IMR-90 (cell line): ENCODE results near the gene MAGI3. TPM values are rescaled to one million over a fixed set of nuclear protein-coding genes. Genes with fewer than 3 reads are reported as not detected.

Experiments
- ATAC-seq: fragments of 200-7000 bp; cut with Tn5 transposase; 2 replicates; pipeline ENCODE4 v1.9.1; 2020; ENCODE audit warnings: low read depth, mild to moderate bottlenecking, moderate library complexity
- BruUV-seq: library from RNA; stranded (reverse); fragments of 400-500 nt; replicated peaks from 2 replicates; lab custom pipeline; 2021; lab: Mats Ljungman, UMichigan
- CTCF ChIA-PET: fragments of 300-600 bp; formaldehyde crosslinking; extraction: SDS; loops from one replicate; lab custom pipeline; 2021; ENCODE audit warnings: antibody characterized with exemption; lab: Yijun Ruan, JAX
- POLR2A ChIA-PET: fragments of 300-600 bp; sonication (Branson Sonifier 250); formaldehyde crosslinking; loops from one replicate; lab custom pipeline; 2022; ENCODE audit warnings: antibody characterized with exemption; ENCODE audit not compliant: unreplicated experiment; lab: Charles Lee
- DNase-seq: peaks from one replicate; pipeline ENCODE4 v3.0.0; 2013
- H2AFZ ChIP-seq: replicated peaks from 2 replicates; pipeline ENCODE3; 2013; ENCODE audit warnings: low read length, mild to moderate bottlenecking; ENCODE audit not compliant: poor library complexity
- H2AK5ac ChIP-seq: 2 replicates; pipeline ENCODE4 v1.6.1; 2013; ENCODE audit warnings: low read depth, low read length, inconsistent platforms
- H2AK9ac ChIP-seq: replicated peaks from 2 replicates; pipeline ENCODE3; 2013; ENCODE audit warnings: mild to moderate bottlenecking, low read depth, low read length, moderate library complexity; ENCODE audit not compliant: poor library complexity
- H2BK120ac ChIP-seq: 2 replicates; pipeline ENCODE4 v1.6.1; 2013; ENCODE audit warnings: low read depth, low read length, inconsistent platforms
- H2BK15ac ChIP-seq: 3 replicates; pipeline ENCODE4 v1.6.1; 2013; ENCODE audit warnings: low read depth, low read length, inconsistent platforms
- H2BK20ac ChIP-seq: 2 replicates; pipeline ENCODE4 v1.6.1; 2013; ENCODE audit warnings: low read depth, mild to moderate bottlenecking, inconsistent platforms, low read length, moderate library complexity
- H2BK5ac ChIP-seq: 2 replicates; pipeline ENCODE4 v1.6.1; 2013; ENCODE audit warnings: mild to moderate bottlenecking, low read depth, low read length, inconsistent platforms; ENCODE audit not compliant: poor library complexity, severe bottlenecking
- H3K14ac ChIP-seq: replicated peaks from 2 replicates; pipeline ENCODE4 v1.6.1; 2013; ENCODE audit warnings: low read depth, low read length, inconsistent platforms
- H3K18ac ChIP-seq: 2 replicates; pipeline ENCODE4 v1.6.1; 2013; ENCODE audit warnings: low read depth, low read length, control low read depth
- H3K23ac ChIP-seq: 2 replicates; pipeline ENCODE4 v1.6.1; 2013; ENCODE audit warnings: low read depth, low read length, inconsistent platforms
- H3K27ac ChIP-seq: 2 replicates; pipeline ENCODE4 v1.5.1; 2013; ENCODE audit warnings: mild to moderate bottlenecking, control low read depth, low read length; ENCODE audit not compliant: insufficient read depth
- H3K27me3 ChIP-seq: 2 replicates; pipeline ENCODE4 v1.6.1; 2013; ENCODE audit warnings: low read length; ENCODE audit not compliant: control insufficient read depth, insufficient read depth
- H3K36me3 ChIP-seq: 2 replicates; pipeline ENCODE4 v1.6.1; 2013; ENCODE audit warnings: low read length, mixed read lengths; ENCODE audit not compliant: control insufficient read depth, insufficient read depth
- H3K4ac ChIP-seq: 2 replicates; pipeline ENCODE4 v1.6.1; 2013; ENCODE audit warnings: low read depth, low read length, inconsistent platforms
- H3K4me1 ChIP-seq: 2 replicates; pipeline ENCODE4 v1.6.1; 2013; ENCODE audit warnings: low read length, mixed read lengths; ENCODE audit not compliant: control insufficient read depth, insufficient read depth
- H3K4me2 ChIP-seq: 2 replicates; pipeline ENCODE4 v1.6.1; 2013; ENCODE audit warnings: low read depth, mild to moderate bottlenecking, control low read depth, low read length, moderate library complexity
- H3K4me3 ChIP-seq: 2 replicates; pipeline ENCODE4 v1.5.1; 2013; ENCODE audit warnings: low read depth, mild to moderate bottlenecking, control low read depth, low read length, moderate library complexity; ENCODE audit not compliant: insufficient read depth
- H3K56ac ChIP-seq: 2 replicates; pipeline ENCODE4 v1.6.1; 2013; ENCODE audit warnings: low read length, inconsistent platforms; ENCODE audit not compliant: insufficient read depth; ENCODE audit errors: extremely low read depth
- H3K79me1 ChIP-seq, 2 experiments: 2 replicates each; pipeline ENCODE4 v1.6.1; 2013; ENCODE audit warnings: low read length in 2 of 2, inconsistent platforms in 1 of 2, low read depth in 1 of 2
- H3K9ac ChIP-seq: 2 replicates; pipeline ENCODE4 v1.6.1; 2013; ENCODE audit warnings: low read depth, low read length, control low read depth
- H3K9me1 ChIP-seq: 2 replicates; pipeline ENCODE4 v1.6.1; 2013; ENCODE audit warnings: low read length, inconsistent platforms; ENCODE audit not compliant: insufficient read depth
- H3K9me3 ChIP-seq: 2 replicates; pipeline ENCODE4 v1.6.1; 2013; ENCODE audit warnings: low read length; ENCODE audit not compliant: control insufficient read depth, insufficient read depth
- H4K20me1 ChIP-seq: 2 replicates; pipeline ENCODE4 v1.6.1; 2013; ENCODE audit warnings: low read length, inconsistent platforms; ENCODE audit not compliant: insufficient read depth
- H4K5ac ChIP-seq: 2 replicates; pipeline ENCODE4 v1.6.1; 2013; ENCODE audit warnings: mild to moderate bottlenecking, low read depth, low read length, control low read depth
- H4K8ac ChIP-seq, 2 experiments: 2 replicates each; pipeline ENCODE4 v1.6.1; 2013; ENCODE audit warnings: low read depth in 2 of 2, low read length in 2 of 2, control low read depth in 1 of 2, inconsistent platforms in 1 of 2
- H4K91ac ChIP-seq: 2 replicates; pipeline ENCODE4 v1.6.1; 2013; ENCODE audit warnings: low read depth, low read length, inconsistent platforms; ENCODE audit not compliant: insufficient read depth
- BHLHE40 ChIP-seq: fragments of 150-350 bp; IDR thresholded peaks from 2 replicates; pipeline ENCODE4 v1.6.1; 2016; ENCODE audit warnings: mild to moderate bottlenecking, low read depth, low read length
- CTCF ChIP-seq: conservative IDR thresholded peaks from 2 replicates; pipeline ENCODE4 v1.5.1; 2012; ENCODE audit warnings: mild to moderate bottlenecking, low read depth, low read length, improper control_type of control experiment
- ELK1 ChIP-seq: fragments of 150-350 bp; IDR thresholded peaks from 2 replicates; pipeline ENCODE4 v1.6.1; 2016; ENCODE audit warnings: low read depth, mild to moderate bottlenecking, low read length, moderate library complexity, borderline replicate concordance
- MXI1 ChIP-seq: IDR thresholded peaks from 2 replicates; pipeline ENCODE4 v1.6.1; 2012; ENCODE audit warnings: low read depth, mild to moderate bottlenecking, low read length, moderate library complexity, borderline replicate concordance
- RAD21 ChIP-seq: IDR thresholded peaks from 2 replicates; pipeline ENCODE4 v1.6.1; 2012; ENCODE audit warnings: low read length, improper control_type of control experiment
- RCOR1 ChIP-seq: IDR thresholded peaks from 2 replicates; pipeline ENCODE4 v1.6.1; 2012; ENCODE audit warnings: mild to moderate bottlenecking, low read length, improper control_type of control experiment; ENCODE audit not compliant: insufficient replicate concordance
- WGBS, 2 experiments: methylation state at CpG; one replicate each; pipeline versions ENCODE4 v1.1.5 to v1.1.7; 2013; ENCODE audit warnings: missing lambda C conversion rate in 2 of 2; ENCODE audit not compliant: insufficient read length in 1 of 2; ENCODE audit errors: extremely low coverage in 2 of 2; 5-methylcytosine and 5-hydroxymethylcytosine counted together
- dilution Hi-C: fragments of 300-500 bp; cut with HindIII; formaldehyde crosslinking; loops from one replicate; pipeline ENCODE4 v1.14.3; 2018; ENCODE audit warnings: low sequenced_read_pairs; ENCODE audit not compliant: unreplicated experiment
- in situ Hi-C: fragments of 300-500 bp; cut with MboI; formaldehyde crosslinking; loops from 3 replicates; pipeline ENCODE4 v1.14.3; 2019; ENCODE audit warnings: low sequenced_read_pairs, inconsistent platforms, mixed read lengths
- intact Hi-C: fragments of 100-400 bp; cut with micrococcal nuclease; formaldehyde crosslinking; loops from 2 replicates; pipeline ENCODE4 v1.10.0; 2022
- polyA plus RNA-seq, 3 experiments: library from polyadenylated mRNA; depleted of rRNA; stranded (reverse); fragments of >200 nt; gene quantifications; 2 replicates each; pipeline ENCODE4 v1.2.3, GENCODE V29; 2012; ENCODE audit warnings: low replicate concordance in 1 of 3
- total RNA-seq: library from RNA; depleted of rRNA; stranded (reverse); fragments of >200 nt; gene quantifications from 2 replicates; pipeline ENCODE4 v1.2.3, GENCODE V29; 2012

MAGI3 gene
- total and polyA plus RNA-seq, 2 of the 4 experiments (the other 2 are of a cell fraction): 2.5 to 8.8 TPM

DNA sequence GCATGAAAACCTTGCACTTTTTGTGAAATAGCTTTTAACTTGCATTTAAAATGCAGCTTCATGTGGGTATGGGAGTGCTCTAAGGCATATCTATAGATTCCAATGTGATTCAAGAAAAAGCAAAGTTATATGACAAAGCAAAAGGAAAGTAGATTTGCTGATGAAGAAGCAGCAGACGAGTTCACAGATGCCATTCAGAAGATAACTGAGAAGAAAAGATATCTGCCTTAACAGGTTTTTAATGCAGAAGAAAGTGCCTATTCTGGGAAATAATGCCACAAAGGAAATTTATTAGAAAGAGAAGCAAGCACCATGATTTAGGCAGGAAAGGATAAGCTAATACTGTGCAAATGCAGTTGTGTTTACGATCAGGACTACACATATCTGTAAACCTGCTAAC is 300.9 kb downstream of the MAGI3 start:
- H2AK9ac ChIP-seq: no peak overlapping the region
- no peak overlapping the region for H2BK5ac ChIP-seq
- no peak overlapping the region for H3K14ac ChIP-seq
- H3K23ac ChIP-seq: no peak overlapping the region
- no peak overlapping the region for H3K4me3 ChIP-seq
- H3K4me1 ChIP-seq: no peaks in the 10 kb centered on the region
- peaks cover 3% of the 10 kb centered on the region; the same call in 1 of the 2 replicates for H3K9me3 ChIP-seq
- DNase-seq (no peak), ATAC-seq (no peak)
- no peak overlapping the region for H2BK15ac ChIP-seq
- H3K79me1 ChIP-seq: no peaks in the 10 kb centered on the region; a peak in 1 of 4 replicates
- no CpG with 5 or more reads among the region's 2 CpGs for WGBS, 2 experiments
- H2AK5ac ChIP-seq: no peak overlapping the region
- H3K4ac ChIP-seq: no peak overlapping the region
- H3K9ac ChIP-seq: no peak overlapping the region
- ChIA-PET CTCF (no interaction called here), POLR2A (no interaction called here)
- TF ChIP-seq RAD21 (no peak), RCOR1 (no peak), ELK1 (no peak), BHLHE40 (no peak), MXI1 (no peak), CTCF (no peak)
- H2AFZ ChIP-seq: no peak overlapping the region
- BruUV-seq: no TSS peak
- no peak overlapping the region for H4K5ac ChIP-seq
- dilution Hi-C loops: no loop called here
- H3K4me2 ChIP-seq: no peak overlapping the region
- intact Hi-C loops: no loop called here
- H4K91ac ChIP-seq: no peak overlapping the region
- peaks cover 5% of the 10 kb centered on the region for H3K36me3 ChIP-seq
- no peak overlapping the region for H3K56ac ChIP-seq
- no peaks in the 10 kb centered on the region for H4K20me1 ChIP-seq
- in situ Hi-C loops: loop anchor here (25.0 kb wide), 1 partner anchor 979 kb away; the partner anchor contains the start of genes PPM1J and RHOC
- H3K27me3 ChIP-seq: no peaks in the 10 kb centered on the region
- peaks cover 3% of the 10 kb centered on the region; the same call in 1 of the 2 replicates for H3K9me1 ChIP-seq
- H3K18ac ChIP-seq: no peak overlapping the region
- H4K8ac ChIP-seq: no peak overlapping the region
- no peak overlapping the region for H2BK20ac ChIP-seq
- H2BK120ac ChIP-seq: no peak overlapping the region
- H3K27ac ChIP-seq: no peak overlapping the region
